Measurements from ENCODE around the gene HDAC9.
A peak's percentile ranks its signal among the peaks of the same experiment; 100 is the strongest.

HDAC9 gene

GRCh38 chr7:18526368-18526878 lies 30.9 kb downstream of the HDAC9 start:
- no peak for DNase-seq (ENCODE audit: low read depth)

- DNase-seq (ENCODE audit: low read depth), result no peak
These were observed 33.7 kb downstream of the HDAC9 start for GRCh38 chr7:18529239-18529638.

GRCh38 chr7:18530224-18531179 lies 35.0 kb downstream of the HDAC9 start:
- no peak for DNase-seq (ENCODE audit: low read depth)

- DNase-seq (ENCODE audit: low read depth), result no peak
These were observed 36.0 kb downstream of the HDAC9 start for GRCh38 chr7:18531539-18531938.

GRCh38 chr7:18532813-18533212 lies 37.3 kb downstream of the HDAC9 start:
- no peak for DNase-seq (ENCODE audit: low read depth)

- no peak for DNase-seq (ENCODE audit: low read depth)
These were observed 38.9 kb downstream of the HDAC9 start for GRCh38 chr7:18534481-18534880.

- no peak for DNase-seq (ENCODE audit: low read depth)
These were observed 40.4 kb downstream of the HDAC9 start for GRCh38 chr7:18535810-18536415.

GRCh38 chr7:18536486-18536885 lies 40.9 kb downstream of the HDAC9 start:
- DNase-seq (ENCODE audit: low read depth), result no peak

- no peak for DNase-seq (ENCODE audit: low read depth)
These were observed 43.2 kb downstream of the HDAC9 start for GRCh38 chr7:18538554-18539250.

GRCh38 chr7:18540396-18540795 lies 44.8 kb downstream of the HDAC9 start:
- no peak for DNase-seq (ENCODE audit: low read depth)

GRCh38 chr7:18541181-18541870 lies 45.8 kb downstream of the HDAC9 start:
- DNase-seq (ENCODE audit: low read depth), result peak; percentile 25

- DNase-seq (ENCODE audit: low read depth), result no peak
These were observed 46.3 kb downstream of the HDAC9 start for GRCh38 chr7:18541871-18542212.

GRCh38 chr7:18546576-18546975 lies 51.0 kb downstream of the HDAC9 start:
- no peak for DNase-seq (ENCODE audit: low read depth)

- no peak for DNase-seq (ENCODE audit: low read depth)
These were observed 52.1 kb downstream of the HDAC9 start for GRCh38 chr7:18547509-18548187.

GRCh38 chr7:18548534-18548933 lies 53.0 kb downstream of the HDAC9 start:
- DNase-seq (ENCODE audit: low read depth), result no peak

- no peak for DNase-seq (ENCODE audit: low read depth)
These were observed 55.0 kb downstream of the HDAC9 start for GRCh38 chr7:18550574-18550973.

- no peak for DNase-seq (ENCODE audit: low read depth)
These were observed 56.9 kb downstream of the HDAC9 start for GRCh38 chr7:18552316-18552916.

- DNase-seq (ENCODE audit: low read depth), result no peak
These were observed 57.5 kb downstream of the HDAC9 start for GRCh38 chr7:18552943-18553604.

GRCh38 chr7:18553605-18554003 lies 58.1 kb downstream of the HDAC9 start:
- no peak for DNase-seq (ENCODE audit: low read depth)

- DNase-seq (ENCODE audit: low read depth), result peak; percentile 41
These were observed 59.6 kb downstream of the HDAC9 start for GRCh38 chr7:18555120-18555519.

- no peak for DNase-seq (ENCODE audit: low read depth)
These were observed 60.4 kb downstream of the HDAC9 start for GRCh38 chr7:18555968-18556367.

All from stromal cell of bone marrow (primary cell).